HFF-Myc (cell line): Measurements from ENCODE around the gene GDPD5.

ENCODE experiments used
- DNase-seq: peaks from one replicate; pipeline ENCODE4 v3.0.0-alpha.2; 2011; ENCODE audit warnings: low read depth; ENCODE audit errors: extremely low read depth
- H3K4me3 ChIP-seq: replicated peaks from 2 replicates; pipeline ENCODE4 v1.5.1; 2011; ENCODE audit warnings: low read depth, mild to moderate bottlenecking, control low read depth, low read length
- CTCF ChIP-seq: IDR thresholded peaks from 2 replicates; pipeline ENCODE4 v1.5.1; 2012; ENCODE audit warnings: mild to moderate bottlenecking, low read depth, low read length, control low read depth; ENCODE audit errors: missing control alignments

GDPD5 gene

GRCh38 chr11:75461151-75461550, 64.6 kb downstream of the GDPD5 start:
- TF ChIP-seq CTCF, result no peak
- no peak overlapping the region for H3K4me3 ChIP-seq
- DNase-seq, result no peak

DNA sequence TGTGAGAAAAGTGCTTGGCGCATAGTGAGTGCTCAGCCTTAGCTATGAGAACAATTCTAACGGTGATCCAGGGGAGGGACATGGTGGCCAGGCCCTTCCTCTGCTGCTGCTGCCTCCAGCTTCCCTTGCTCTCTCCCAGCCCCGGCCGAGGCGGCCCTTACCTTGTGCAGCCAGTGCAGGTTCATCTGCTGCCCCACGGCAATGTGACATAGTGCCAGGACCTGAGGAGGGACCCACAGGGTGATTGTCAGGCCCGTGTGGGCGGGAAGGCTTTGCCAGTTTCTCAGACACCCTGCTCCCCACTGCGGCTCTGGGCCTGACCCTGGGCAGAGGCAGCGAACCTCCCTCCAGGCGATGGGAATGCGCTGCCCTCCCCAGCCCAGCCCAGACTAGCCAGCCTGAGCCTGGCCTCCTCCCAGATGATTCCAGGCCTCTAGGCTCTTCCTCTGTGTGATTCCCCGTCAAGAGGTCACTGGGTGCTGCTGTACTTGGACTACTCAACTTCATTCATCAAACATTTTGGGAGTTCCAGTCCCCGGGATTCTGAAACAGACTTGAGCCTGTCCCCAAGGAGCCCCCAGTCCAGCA, 69.1 kb downstream of the GDPD5 start:
- TF ChIP-seq CTCF, result no peak
- DNase-seq, result no peak
- H3K4me3 ChIP-seq, result no peak overlapping the region

GRCh38 chr11:75454987-75455386, 70.8 kb downstream of the GDPD5 start:
- H3K4me3 ChIP-seq, result no peak overlapping the region
- no peak for TF ChIP-seq CTCF
- DNase-seq, result no peak

- TF ChIP-seq CTCF, result no peak
- no peak overlapping the region for H3K4me3 ChIP-seq
- no peak for DNase-seq
Measured at GRCh38 chr11:75453916-75454655, 71.7 kb downstream of the GDPD5 start.

- DNase-seq, result no peak
- peak; percentile 84 for TF ChIP-seq CTCF
- no peak overlapping the region for H3K4me3 ChIP-seq
Measured at GRCh38 chr11:75450826-75451821, 74.6 kb downstream of the GDPD5 start.

DNA sequence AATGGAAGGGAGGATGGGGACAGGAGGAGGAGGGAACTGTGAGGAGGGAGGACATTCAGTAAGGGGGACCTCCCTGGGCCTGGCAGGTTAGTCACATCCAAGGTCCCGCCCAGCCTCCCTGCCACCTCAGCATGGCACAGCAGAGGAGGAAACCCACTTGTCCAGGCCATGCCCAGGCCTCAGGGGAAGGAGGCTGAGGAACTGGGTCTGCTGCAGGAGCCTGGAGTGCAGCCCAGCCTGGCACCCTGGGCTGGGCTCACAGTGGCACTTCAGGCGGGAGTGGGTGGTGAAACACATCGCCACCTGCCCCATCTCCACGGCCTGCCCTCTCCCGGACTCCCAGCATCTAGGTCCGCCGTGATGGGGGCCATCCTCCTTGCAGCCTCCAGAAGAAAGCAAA, 75.5 kb downstream of the GDPD5 start:
- no peak for TF ChIP-seq CTCF
- no peak for DNase-seq
- H3K4me3 ChIP-seq, result no peak overlapping the region
